ENCODE data around the gene IL15RA. TPM values are rescaled to one million over a fixed set of nuclear protein-coding genes. Genes with fewer than 3 reads are reported as not detected.

Gene IL15RA
- total RNA-seq, 1 donor from 2014 or later, result 41.0 TPM

GRCh38 chr10:5929442-5929841 is 47.9 kb downstream of the IL15RA start:
- H3K36me3 ChIP-seq, result peaks cover 0 to 54% of the 10 kb centered on the region in 2 donors
- H3K9me3 ChIP-seq, result no peaks in the 10 kb centered on the region
- no peak overlapping the region for H3K27ac ChIP-seq
- intact Hi-C loops (cut with DNase I), result no loop called here
- no peak for DNase-seq (ENCODE audit: extremely low spot score in 2 of 2)
- H3K4me3 ChIP-seq, result no peak overlapping the region
- TF ChIP-seq CTCF (IDR thresholded peaks at IDR 0.05), result no peak
- TF ChIP-seq POLR2AphosphoS5 (IDR thresholded peaks at IDR 0.05; ENCODE audit: insufficient read depth in 1 of 2, low read depth in 1 of 2), result no peak
- no peak for TF ChIP-seq POLR2A (IDR thresholded peaks at IDR 0.05)
- H3K27me3 ChIP-seq, result no peaks in the 10 kb centered on the region
- no peaks in the 10 kb centered on the region for H3K4me1 ChIP-seq

GRCh38 chr10:5927306-5927705 is 50.0 kb downstream of the IL15RA start:
- intact Hi-C loops (cut with DNase I), result no loop called here
- Histone ChIP-seq H3K4me3 (no peak overlapping the region), H3K9me3 (no peaks in the 10 kb centered on the region), H3K4me1 (no peaks in the 10 kb centered on the region), H3K36me3 (peaks cover 0 to 75% of the 10 kb centered on the region in 2 donors), H3K27ac (peak overlapping the region; percentile 38), H3K27me3 (no peaks in the 10 kb centered on the region)
- DNase-seq (ENCODE audit: extremely low spot score in 2 of 2), result no peak
- TF ChIP-seq POLR2AphosphoS5 (IDR thresholded peaks at IDR 0.05; ENCODE audit: insufficient read depth in 1 of 2, low read depth in 1 of 2) (no peak), POLR2A (IDR thresholded peaks at IDR 0.05) (no peak), CTCF (IDR thresholded peaks at IDR 0.05) (no peak)

- Histone ChIP-seq H3K36me3 (peaks cover 0 to 85% of the 10 kb centered on the region in 2 donors), H3K27ac (no peak overlapping the region), H3K9me3 (no peaks in the 10 kb centered on the region), H3K4me3 (no peak overlapping the region), H3K4me1 (no peaks in the 10 kb centered on the region), H3K27me3 (no peaks in the 10 kb centered on the region)
- TF ChIP-seq POLR2A (IDR thresholded peaks at IDR 0.05) (no peak), CTCF (IDR thresholded peaks at IDR 0.05) (no peak), POLR2AphosphoS5 (IDR thresholded peaks at IDR 0.05; ENCODE audit: insufficient read depth in 1 of 2, low read depth in 1 of 2) (no peak)
- intact Hi-C loops (cut with DNase I), result no loop called here
- no peak for DNase-seq (ENCODE audit: extremely low spot score in 2 of 2)
These were observed 52.5 kb downstream of the IL15RA start for GRCh38 chr10:5924889-5925288.

- Histone ChIP-seq H3K27me3 (no peaks in the 10 kb centered on the region), H3K36me3 (peaks cover 0 to 96% of the 10 kb centered on the region in 2 donors), H3K27ac (no peak overlapping the region), H3K4me1 (no peaks in the 10 kb centered on the region), H3K4me3 (no peak overlapping the region), H3K9me3 (no peaks in the 10 kb centered on the region)
- DNase-seq (ENCODE audit: extremely low spot score in 2 of 2), result no peak
- TF ChIP-seq POLR2A (IDR thresholded peaks at IDR 0.05) (no peak), POLR2AphosphoS5 (IDR thresholded peaks at IDR 0.05; ENCODE audit: insufficient read depth in 1 of 2, low read depth in 1 of 2) (peak in 1 of 2 donors; percentile 35), CTCF (IDR thresholded peaks at IDR 0.05) (no peak)
- intact Hi-C loops (cut with DNase I), result no loop called here
These were observed 55.6 kb downstream of the IL15RA start for GRCh38 chr10:5921746-5922145.

GRCh38 chr10:5919568-5919967 is 57.8 kb downstream of the IL15RA start:
- H3K36me3 ChIP-seq, result peaks cover 0 to 98% of the 10 kb centered on the region in 2 donors
- no peak for TF ChIP-seq POLR2A (IDR thresholded peaks at IDR 0.05)
- no peak for TF ChIP-seq CTCF (IDR thresholded peaks at IDR 0.05)

More at GRCh38 chr10:5919568-5919967, 57.8 kb downstream of the IL15RA start:
- Histone ChIP-seq H3K9me3 (no peaks in the 10 kb centered on the region), H3K4me1 (no peaks in the 10 kb centered on the region), H3K27ac (no peak overlapping the region), H3K27me3 (no peaks in the 10 kb centered on the region), H3K4me3 (no peak overlapping the region)
- intact Hi-C loops (cut with DNase I), result no loop called here
- DNase-seq (ENCODE audit: extremely low spot score in 2 of 2), result no peak
